ENCODE data around the gene RACK1. TPM values are rescaled to one million over a fixed set of nuclear protein-coding genes. Genes with fewer than 3 reads are reported as not detected.

The RACK1 gene
- total RNA-seq, 1 experiment from 2014 or later = 2,552 TPM

GRCh38 chr5:181212080-181212479 is 31.6 kb downstream of the RACK1 start:
- no peak overlapping the region for H2BK15ac ChIP-seq (ENCODE audit: low read depth, low read length)
- H3K4me2 ChIP-seq (ENCODE audit: insufficient read depth, insufficient read length, low read length) = no peak overlapping the region
- H3K23me2 ChIP-seq (ENCODE audit: insufficient read length, low read depth, low read length, poor library complexity, severe bottlenecking) = no peaks in the 10 kb centered on the region
- Mint-ChIP-seq H3K27ac (no peak overlapping the region), H3K27me3 (ENCODE audit: low read depth) (peaks cover 25% of the 10 kb centered on the region), H3K4me1 (peaks cover 9 to 21% of the 10 kb centered on the region in 2 experiments; a peak in 3 of 4 replicates), H3K9me3 (peaks cover 4 to 5% of the 10 kb centered on the region in 2 experiments; a peak in 3 of 5 replicates), H3K36me3 (ENCODE audit: insufficient read depth in 1 of 3, low read depth in 3 of 3) (peaks cover 0 to 4% (median 0%) of the 10 kb centered on the region in 3 experiments; a peak in 1 of 7 replicates), H3K4me3 (no peak overlapping the region)
- H3K56ac ChIP-seq (ENCODE audit: insufficient read length, low read depth, low read length) = no peak overlapping the region
- H3K27me3 ChIP-seq (ENCODE audit: insufficient read depth, low read length) = peaks cover 2% of the 10 kb centered on the region
- no peak overlapping the region for H2AK5ac ChIP-seq (ENCODE audit: insufficient read length, low read length)
- H4K5ac ChIP-seq (ENCODE audit: insufficient read length, low read depth, low read length) = no peak overlapping the region
- H3K4ac ChIP-seq (ENCODE audit: low read depth, low read length) = no peak overlapping the region
- H4K20me1 ChIP-seq (ENCODE audit: control insufficient read depth, insufficient read depth, insufficient read length) = no peaks in the 10 kb centered on the region
- no peak overlapping the region for H3T11ph ChIP-seq (ENCODE audit: low read length)
- no peak overlapping the region for H3K14ac ChIP-seq (ENCODE audit: insufficient read depth, low read length)
- no peaks in the 10 kb centered on the region; the same call in 1 of the 2 replicates for H3K4me1 ChIP-seq (ENCODE audit: insufficient read depth, low read length)
- no peak overlapping the region for H3K23ac ChIP-seq (ENCODE audit: insufficient read length, low read depth, low read length)
- H3K79me1 ChIP-seq (ENCODE audit: insufficient read depth, low read depth, low read length, poor library complexity, severe bottlenecking) = no peaks in the 10 kb centered on the region
- no peaks in the 10 kb centered on the region for H3K79me2 ChIP-seq (ENCODE audit: insufficient read depth, low read length)
- H2BK120ac ChIP-seq (ENCODE audit: low read depth, low read length, poor library complexity, severe bottlenecking) = no peak overlapping the region
- H3K18ac ChIP-seq (ENCODE audit: insufficient read length, low read depth, low read length) = no peak overlapping the region
- H2BK12ac ChIP-seq (ENCODE audit: insufficient read length, low read depth, low read length) = no peak overlapping the region
- H3K9me3 ChIP-seq (ENCODE audit: control insufficient read depth, low read depth, low read length) = no peaks in the 10 kb centered on the region
- no peak overlapping the region for H2BK5ac ChIP-seq (ENCODE audit: insufficient read length, low read length)
- no peak overlapping the region for H3K27ac ChIP-seq (ENCODE audit: insufficient read length, low read depth, low read length)
- H4K8ac ChIP-seq (replicated peaks; ENCODE audit: insufficient read length, low read depth, low read length) = no peak overlapping the region
- TF ChIP-seq CTCF (conservative IDR thresholded peaks at IDR 0.05) = no peak
- no peak for DNase-seq
- H4K91ac ChIP-seq (ENCODE audit: insufficient read length, low read depth, low read length) = no peak overlapping the region
- WGBS (ENCODE audit: extremely low coverage, insufficient read length, low lambda C conversion rate) = no CpG with 5 or more reads among the region's 6 CpGs
- no peak overlapping the region for H3K9ac ChIP-seq (ENCODE audit: extremely low read depth, insufficient read length, low read length)
- H2AFZ ChIP-seq (ENCODE audit: low read length) = no peak overlapping the region
- H2BK20ac ChIP-seq (ENCODE audit: low read depth, low read length, poor library complexity, severe bottlenecking) = no peak overlapping the region

Measured in H9 (cell line).